GM19238 (cell line): ENCODE data around the gene FAM200B.

Source experiments
- DNase-seq: peaks from one replicate; pipeline ENCODE4 v3.0.0; 2011; ENCODE audit warnings: low spot score; ENCODE audit not compliant: insufficient read length

The FAM200B gene

GRCh38 chr4:15681372-15682241, at the start of gene FAM200B:
FAM200B (plus strand) TSS chr4:15681827; CDS start chr4:15686978, 5,151 bp downstream.
- peak; percentile 81 for DNase-seq

- no peak for DNase-seq
Observed at GRCh38 chr4:15636818-15637217, 44.8 kb upstream of the FAM200B start.

GRCh38 chr4:15638418-15638817, 43.2 kb upstream of the FAM200B start:
- DNase-seq = no peak

- no peak for DNase-seq
Observed at GRCh38 chr4:15648600-15648999, 33.0 kb upstream of the FAM200B start.

GRCh38 chr4:15649914-15650545, 31.6 kb upstream of the FAM200B start:
- peak; percentile 16 for DNase-seq

DNA sequence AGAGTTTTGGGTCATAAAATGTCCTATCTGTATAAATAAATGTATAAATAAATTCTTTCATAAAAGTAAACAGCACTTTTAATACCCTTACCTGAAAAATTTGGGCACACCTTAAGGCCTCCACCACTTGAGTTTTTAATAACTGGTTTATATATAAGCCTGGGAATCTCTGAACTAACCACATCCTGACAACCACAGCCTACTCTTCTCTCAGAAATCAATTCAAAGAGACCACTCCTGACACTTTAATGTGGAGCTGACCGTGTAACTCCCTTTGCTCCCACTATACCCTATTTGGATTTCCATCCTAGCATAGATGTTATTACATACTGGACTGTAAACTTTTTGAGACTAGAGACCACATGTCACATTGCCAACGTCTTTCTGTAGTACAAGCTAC, 30.0 kb upstream of the FAM200B start:
- no peak for DNase-seq

DNA sequence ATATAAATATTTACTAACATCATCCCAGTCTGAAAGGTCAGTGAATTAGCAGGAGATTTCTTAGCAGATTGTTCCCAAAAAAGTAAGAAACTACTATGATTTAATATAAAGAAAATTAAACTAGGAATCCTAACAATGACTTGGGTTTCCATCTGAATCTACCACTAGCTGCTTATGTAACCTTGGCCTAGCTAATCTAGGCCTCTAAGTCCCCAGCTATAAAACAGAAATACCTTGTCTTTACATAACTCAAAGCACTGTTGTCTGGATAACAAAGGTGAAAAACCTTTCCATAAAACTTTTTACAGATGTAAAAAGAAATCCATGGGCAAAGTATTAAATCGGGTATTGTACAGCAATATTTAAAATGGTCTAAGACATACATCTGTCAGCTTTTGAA, 29.4 kb upstream of the FAM200B start:
- no peak for DNase-seq

DNA sequence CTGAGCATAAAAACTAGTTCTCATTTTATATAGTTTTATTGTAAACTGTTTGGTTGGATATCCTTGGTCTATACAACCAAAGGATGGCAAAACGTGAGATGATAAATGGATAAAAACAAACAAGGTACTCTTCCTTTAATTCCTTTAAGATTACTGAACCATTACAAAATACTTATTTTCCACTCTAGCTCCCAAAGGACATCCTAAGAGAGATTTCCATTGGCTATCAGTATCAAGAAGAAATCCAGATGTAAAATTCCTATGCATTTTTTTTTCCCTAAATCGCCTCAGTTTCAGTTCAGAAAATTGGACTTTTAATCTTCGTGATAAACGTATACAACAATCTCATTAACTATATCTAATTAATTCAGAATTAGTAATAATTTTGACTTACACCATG, 28.8 kb upstream of the FAM200B start:
- DNase-seq = no peak

DNA sequence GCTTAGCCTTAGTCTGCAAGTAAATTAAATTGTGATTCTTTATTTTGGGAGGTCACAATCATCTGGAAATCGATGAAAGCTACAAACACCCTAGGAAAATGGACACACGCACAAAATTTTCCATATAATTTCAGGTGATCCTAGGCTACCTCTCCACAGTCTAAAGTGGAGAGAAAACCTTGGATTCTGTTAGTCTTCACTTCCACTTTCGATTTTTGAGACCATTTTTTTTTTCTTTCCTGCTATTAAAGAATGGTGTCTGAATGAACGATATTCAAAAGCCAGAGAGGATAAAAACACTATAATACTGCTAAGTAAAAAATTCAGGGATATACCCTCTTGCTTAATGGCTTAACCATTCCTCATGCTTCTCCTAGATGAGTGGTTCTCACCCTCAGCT, 28.2 kb upstream of the FAM200B start:
- DNase-seq = no peak

- DNase-seq = peak; percentile 25
Observed at GRCh38 chr4:15653864-15654592, 27.6 kb upstream of the FAM200B start.

GRCh38 chr4:15654593-15655222, 26.9 kb upstream of the FAM200B start:
- DNase-seq = no peak

GRCh38 chr4:15655223-15656037, 26.2 kb upstream of the FAM200B start, which contains the start of gene FBXL5:
FBXL5 (minus strand) TSS chr4:15655357; CDS start chr4:15655287, 70 bp downstream.
- peak; percentile 95 for DNase-seq

DNA sequence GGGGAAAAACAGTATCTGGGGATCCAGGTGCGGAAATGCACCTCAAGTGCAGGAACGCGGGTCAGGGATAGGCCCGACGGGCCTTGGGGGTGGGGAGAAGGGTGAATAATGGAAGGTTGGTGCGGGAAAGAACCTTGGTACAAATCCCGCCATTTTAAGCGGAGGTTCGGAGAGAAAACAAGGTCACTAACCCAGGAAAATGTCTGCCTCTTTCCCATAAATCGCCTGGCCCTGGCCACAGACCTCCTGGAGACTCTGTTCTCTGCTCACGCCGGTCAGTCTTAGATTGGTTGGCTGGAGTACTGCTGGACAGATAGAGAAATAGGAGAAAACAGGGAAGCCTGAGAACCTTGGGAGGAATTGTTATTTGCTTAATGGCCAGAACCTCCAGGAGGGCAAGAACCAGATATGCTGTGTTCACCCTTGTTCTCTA, 25.6 kb upstream of the FAM200B start:
- no peak for DNase-seq

GRCh38 chr4:15657366-15657765, 24.3 kb upstream of the FAM200B start:
- no peak for DNase-seq

DNA sequence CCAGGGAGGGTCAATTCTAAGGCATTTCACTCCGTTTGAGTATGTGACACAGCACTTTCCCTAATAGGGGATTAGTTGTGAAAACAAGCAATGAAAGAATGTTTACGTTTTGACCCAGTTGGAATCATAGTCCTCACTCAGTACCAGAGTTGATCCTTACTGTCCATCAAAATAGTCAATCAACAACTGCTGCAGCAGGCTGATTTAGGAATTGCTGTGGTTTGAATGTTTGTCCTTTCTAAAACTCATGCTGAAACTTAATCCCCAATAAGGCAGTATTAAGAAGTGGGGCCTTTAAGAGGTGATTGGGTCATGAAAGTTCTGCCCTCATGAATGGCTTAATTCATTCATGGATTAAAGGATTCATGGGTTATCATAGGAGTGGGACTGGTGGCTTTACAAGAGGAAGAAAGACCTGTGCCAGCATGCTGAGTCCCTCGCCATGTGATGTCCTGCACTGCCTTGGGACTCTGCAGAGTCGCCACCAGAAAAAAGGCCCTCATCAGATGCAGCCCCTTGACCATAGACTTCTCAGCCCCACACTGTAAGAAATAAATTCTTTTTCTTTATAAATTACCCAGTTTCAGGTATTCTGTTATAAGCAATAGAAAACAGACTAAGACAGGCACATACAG, 23.4 kb upstream of the FAM200B start:
- no peak for DNase-seq

DNA sequence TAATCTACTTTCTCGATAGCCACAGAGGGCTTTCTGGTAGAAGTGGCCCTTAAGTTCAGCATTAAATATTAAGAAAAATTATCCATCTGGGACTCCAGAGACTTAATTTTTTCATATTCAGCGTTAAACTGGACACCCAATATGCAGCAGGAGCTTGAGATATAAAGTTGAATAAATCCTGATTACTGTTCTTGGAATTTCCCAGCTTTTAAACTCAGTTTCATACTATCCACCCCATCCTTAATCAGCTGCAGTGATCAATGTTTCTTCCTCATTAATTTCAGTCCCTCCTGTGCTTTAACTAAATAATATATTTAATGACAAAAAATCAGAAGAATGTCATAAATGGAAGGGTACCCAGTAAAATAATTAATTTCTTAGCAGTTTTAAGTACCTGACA, 22.8 kb upstream of the FAM200B start:
- no peak for DNase-seq

- no peak for DNase-seq
Observed at GRCh38 chr4:15659768-15660570, 21.7 kb upstream of the FAM200B start.

DNA sequence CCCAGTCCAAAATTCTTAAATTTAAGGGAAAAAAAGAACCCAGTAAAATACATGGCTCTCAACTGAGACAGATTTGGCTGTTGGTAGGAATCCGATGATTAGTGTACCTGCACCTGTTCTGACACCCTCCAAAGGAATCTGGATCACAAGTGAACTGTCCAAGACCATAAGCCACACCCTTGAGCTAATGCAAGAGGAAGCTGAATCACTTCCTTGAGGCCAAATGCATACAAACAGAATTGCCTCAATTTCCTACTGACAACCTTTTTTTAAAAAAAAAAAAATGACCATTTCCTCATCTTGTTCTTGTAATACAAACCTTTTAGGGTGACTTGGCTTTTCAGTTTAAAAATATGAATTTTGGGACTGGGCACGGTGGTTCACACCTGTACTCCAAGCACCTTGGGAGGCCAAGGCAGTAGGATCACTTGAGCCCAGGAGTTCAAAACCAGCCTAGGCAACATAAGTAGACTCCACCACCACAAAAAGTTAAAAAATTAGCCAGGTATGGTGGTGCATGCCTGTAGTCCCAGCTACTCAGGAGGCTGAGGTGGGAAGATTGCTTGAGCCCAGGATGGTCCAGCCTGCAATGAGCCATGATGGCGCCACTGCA, 15.8 kb upstream of the FAM200B start:
- DNase-seq = no peak

DNA sequence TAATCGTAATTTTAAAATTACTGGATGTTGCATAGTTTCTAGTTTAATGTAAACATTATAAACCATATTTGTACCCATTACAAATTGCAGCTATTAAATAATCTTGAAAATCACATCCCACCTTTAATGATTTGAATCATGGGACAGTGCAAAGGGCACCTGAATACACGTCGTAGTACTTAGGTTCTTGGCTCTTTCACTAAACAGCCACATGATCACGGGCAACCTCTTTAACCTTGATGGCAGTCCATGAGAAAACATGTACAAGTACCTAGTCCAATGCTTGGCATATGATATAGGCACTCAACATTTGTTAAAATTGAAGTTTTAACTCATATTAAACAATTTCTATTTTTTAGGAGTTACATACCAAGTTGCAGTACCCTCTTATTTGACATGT, 14.6 kb upstream of the FAM200B start:
- DNase-seq = no peak
